K562 (cell line): ENCODE data around the gene ALG1. TPM values are rescaled to one million over a fixed set of nuclear protein-coding genes. Genes with fewer than 3 reads are reported as not detected.
"Not testable (repeated sequence)": the region's sequence is repeated elsewhere in the genome, so short reads cannot be mapped to it uniquely, and the experiment has no call there.

ENCODE experiments used
- ATAC-seq: fragments of 200-7000 bp; cut with Tn5 transposase; 3 replicates; pipeline ENCODE4 v1.9.1; 2020; ENCODE audit warnings: moderate library complexity
- BruUV-seq: library from RNA; stranded (reverse); fragments of 400-500 nt; replicated peaks from 2 replicates; lab custom pipeline; 2021; lab: Mats Ljungman, UMichigan
- CTCF ChIA-PET: fragments of 300-600 bp; formaldehyde crosslinking; extraction: SDS; loops from one replicate; lab custom pipeline; 2021; ENCODE audit warnings: low intra/inter-chr PET ratio; lab: Yijun Ruan, JAX
- POLR2A ChIA-PET: fragments of 300-600, 350-650 bp; sonication (Branson Sonifier 250); formaldehyde crosslinking; extraction: SDS; loops from one replicate; lab custom pipeline; 2021; ENCODE audit warnings: antibody characterized with exemption, inconsistent platforms; lab: Yijun Ruan, JAX
- DNase-seq, 4 experiments: peaks; one replicate each; pipeline versions ENCODE4 v3.0.0 to v3.0.0-alpha.2; 2011 to 2018; ENCODE audit warnings: low spot score in 3 of 4, mixed read lengths in 3 of 4; ENCODE audit errors: extremely low read depth in 1 of 4
- FAIRE-seq: peaks from 2 replicates; lab custom pipeline; 2011; peaks lifted over from hg19 to GRCh38; lab: Jason Lieb, UNC
- H2AFZ ChIP-seq: 2 replicates; pipeline ENCODE4 v1.6.0; 2011; ENCODE audit warnings: low read depth, low read length, control low read depth, inconsistent platforms
- H3K27ac ChIP-seq: fragments of 200-600 bp; 3 replicates; pipeline ENCODE4 v1.8.0; 2011; ENCODE audit warnings: low read depth, mild to moderate bottlenecking, control low read depth, inconsistent platforms, low read length, moderate library complexity, mixed read lengths; ENCODE audit errors: extremely low read depth
- H3K27me3 ChIP-seq, 2 experiments: fragments of 300-600 bp in 1 of 2; 2 replicates in 1 of 2; 3 replicates in 1 of 2; pipeline versions ENCODE4 v1.6.0 to v1.8.0; 2011; ENCODE audit warnings: inconsistent platforms in 2 of 2, low read length in 2 of 2, mild to moderate bottlenecking in 1 of 2, mixed read lengths in 1 of 2, moderate library complexity in 1 of 2; ENCODE audit not compliant: control insufficient read depth in 2 of 2, insufficient read depth in 2 of 2
- H3K36me3 ChIP-seq: fragments of 300-600 bp; 3 replicates; pipeline ENCODE4 v1.8.0; 2011; ENCODE audit warnings: mild to moderate bottlenecking, low read length, inconsistent platforms; ENCODE audit not compliant: control insufficient read depth, insufficient read depth
- H3K4me1 ChIP-seq, 2 experiments: fragments of 200-600 bp in 1 of 2; replicated peaks in 1 of 2; 2 replicates in 1 of 2; 3 replicates in 1 of 2; pipeline versions ENCODE4 v1.5.1 to v1.8.0; 2011; ENCODE audit warnings: inconsistent platforms in 2 of 2, low read length in 2 of 2, mild to moderate bottlenecking in 1 of 2, mixed read lengths in 1 of 2, moderate library complexity in 1 of 2; ENCODE audit not compliant: control insufficient read depth in 2 of 2, insufficient read depth in 2 of 2
- H3K4me2 ChIP-seq: 2 replicates; pipeline ENCODE4 v1.6.1; 2011; ENCODE audit warnings: low read length, control low read depth, inconsistent platforms, mixed read lengths; ENCODE audit not compliant: insufficient read depth
- H3K4me3 ChIP-seq: fragments of 200-600 bp; sonication (generic), shearing (Covaris generic); 2 replicates; pipeline ENCODE4 v1.5.1; 2016; ENCODE audit warnings: control low read depth, inconsistent platforms
- H3K79me2 ChIP-seq: fragments of 200-600 bp; 3 replicates; pipeline ENCODE4 v1.8.0; 2011; ENCODE audit warnings: low read length, inconsistent platforms; ENCODE audit not compliant: control insufficient read depth, insufficient read depth
- H3K9ac ChIP-seq, 2 experiments: 2 replicates each; pipeline versions ENCODE4 v1.6.0 to v1.6.1; 2011; ENCODE audit warnings: low read depth in 2 of 2, low read length in 2 of 2, control low read depth in 1 of 2, inconsistent platforms in 1 of 2, mild to moderate bottlenecking in 1 of 2, mixed read lengths in 1 of 2; ENCODE audit not compliant: insufficient read depth in 1 of 2
- H3K9me1 ChIP-seq: one replicate; pipeline ENCODE4 v1.6.0; 2011; ENCODE audit warnings: inconsistent platforms, mild to moderate bottlenecking, low read length, moderate library complexity; ENCODE audit not compliant: control insufficient read depth, insufficient read depth
- H3K9me3 ChIP-seq: replicated peaks from 2 replicates; pipeline ENCODE4 v1.5.1; 2011; ENCODE audit warnings: low read depth, low read length, inconsistent platforms; ENCODE audit not compliant: control insufficient read depth, insufficient read depth
- H4K20me1 ChIP-seq: replicated peaks from 2 replicates; pipeline ENCODE4 v1.6.1; 2011; ENCODE audit warnings: low read length, inconsistent platforms, mixed read lengths; ENCODE audit not compliant: control insufficient read depth, insufficient read depth
- WGBS: fragments of 100-300 bp; shearing (Covaris generic); methylation state at CpG from one replicate; pipeline ENCODE4 v1.1.6; 2016; ENCODE audit warnings: low coverage, mixed read lengths; ENCODE audit not compliant: insufficient coverage; ENCODE audit errors: missing lambda C conversion rate; 5-methylcytosine and 5-hydroxymethylcytosine counted together
- in situ Hi-C: fragments of 300-500 bp; cut with MboI; formaldehyde crosslinking; loops from 4 replicates; pipeline ENCODE4 v1.15.0; 2018; ENCODE audit warnings: inconsistent platforms, mixed read lengths
- intact Hi-C: fragments of 100-400 bp; cut with micrococcal nuclease; formaldehyde crosslinking; loops from 2 replicates; pipeline ENCODE4 v1.14.2; 2022
- polyA plus RNA-seq, 8 experiments: library from polyadenylated mRNA; depleted of rRNA in 4 of 8; stranded (reverse) in 5 of 8; unstranded in 3 of 8; fragments of >200 nt; fragmentation: Nextera tagmentation in 2 of 8; fragmentation: Illumina TruSeq in 1 of 8; extraction: Ambion mirVana in 2 of 8; extraction: Trizol in 1 of 8; gene quantifications; 2 replicates each; pipeline versions ENCODE4 v1.2.1 to v1.2.3, GENCODE V29; 2011 to 2014; ENCODE audit warnings: inconsistent platforms in 1 of 8, missing spikeins in 1 of 8
- total RNA-seq, 7 experiments: library from RNA; depleted of rRNA in 6 of 7; stranded (reverse); fragments of >200 nt in 6 of 7; fragmentation: Illumina TruSeq in 2 of 7; extraction: Trizol in 2 of 7; gene quantifications; 2 replicates each; pipeline versions ENCODE4 v1.2.1 to v1.2.3, GENCODE V29; 2011 to 2021; ENCODE audit warnings: low replicate concordance in 1 of 7

Gene ALG1
- total and polyA plus RNA-seq, 9 of the 15 experiments (the other 6 are each of a cell fraction or from before 2014, with no cell fraction given) = 1.1 to 26.4 (median 18.3) TPM

- POLR2A ChIA-PET = interaction anchor here (0.6 kb wide), 1 partner anchor 1154 kb away, joined by 3 read pairs; no protein-coding TSS in a partner anchor
- BruUV-seq, ATAC-seq: not testable (repeated sequence)
Observed at GRCh38 chr16:5080461-5080860, 8.8 kb downstream of the ALG1 start.

DNA sequence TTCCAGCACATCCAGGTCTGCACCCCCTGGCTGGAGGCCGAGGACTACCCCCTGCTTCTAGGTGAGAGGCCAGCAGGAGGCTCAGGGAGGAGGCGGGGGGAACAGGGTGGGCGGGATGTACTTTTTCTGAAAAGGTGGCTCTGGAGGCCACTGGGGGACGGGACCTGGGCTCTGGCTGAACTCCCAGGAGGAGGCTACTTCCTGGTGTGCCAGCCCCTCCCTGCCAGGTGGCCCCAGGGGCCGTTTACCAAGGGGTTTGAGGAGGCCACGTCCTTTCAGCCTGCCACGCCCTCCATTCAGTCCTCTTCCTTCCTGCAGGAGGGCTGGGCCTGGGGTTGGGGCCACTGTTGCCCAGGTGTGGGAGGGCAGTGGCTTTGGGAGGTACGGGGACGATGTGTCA, 9.4 kb downstream of the ALG1 start:
- H3K9me3 ChIP-seq, intact Hi-C loops: not testable (repeated sequence)
- H3K36me3 ChIP-seq = peaks cover 31% of the 10 kb centered on the region; the same call in 2 of the 3 replicates

More at GRCh38 chr16:5080461-5080860, 8.8 kb downstream of the ALG1 start:
- CTCF ChIA-PET, intact Hi-C loops, H3K9me1 ChIP-seq, H4K20me1 ChIP-seq, H3K27me3 ChIP-seq, H3K27ac ChIP-seq, H3K4me2 ChIP-seq, H2AFZ ChIP-seq, DNase-seq, H3K9ac ChIP-seq, in situ Hi-C loops, H3K79me2 ChIP-seq, H3K4me1 ChIP-seq, H3K4me3 ChIP-seq, FAIRE-seq, H3K9me3 ChIP-seq: not testable (repeated sequence)
- WGBS = 97% methylated on average over 9 of the region's 12 CpGs
- H3K36me3 ChIP-seq = peaks cover 33% of the 10 kb centered on the region; the same call in 2 of the 3 replicates

More for the DNA sequence above, 9.4 kb downstream of the ALG1 start:
- DNase-seq, H3K4me1 ChIP-seq, H3K4me3 ChIP-seq, H2AFZ ChIP-seq, CTCF ChIA-PET, H3K4me2 ChIP-seq, H4K20me1 ChIP-seq, H3K27ac ChIP-seq, ATAC-seq, H3K27me3 ChIP-seq, FAIRE-seq, H3K9ac ChIP-seq, in situ Hi-C loops, H3K79me2 ChIP-seq, BruUV-seq, H3K9me1 ChIP-seq: not testable (repeated sequence)
- POLR2A ChIA-PET = interaction anchor here (1.4 kb wide), 1 partner anchor 9 kb away, joined by 6 read pairs; the partner anchor contains the start of gene ALG1
- 100% methylated on average over 1 of the region's 9 CpGs for WGBS
